SJCRH30 (cell line): ENCODE data around the gene KCNMA1. TPM values are rescaled to one million over a fixed set of nuclear protein-coding genes. Genes with fewer than 3 reads are reported as not detected.
"Not testable (repeated sequence)": the region's sequence is repeated elsewhere in the genome, so short reads cannot be mapped to it uniquely, and the experiment has no call there.

Experiments used
- DNase-seq, 2 experiments: peaks; one replicate each; pipeline ENCODE4 v3.0.0-alpha.2; 2015 to 2020
- H3K27ac ChIP-seq: fragments of 250-450 bp; sonication (Bioruptor Pico); 2 replicates; pipeline ENCODE4 v1.5.1; 2020; ENCODE audit warnings: mild to moderate bottlenecking, moderate library complexity
- H3K27me3 ChIP-seq: fragments of 250-450 bp; sonication (Bioruptor Pico); 2 replicates; pipeline ENCODE4 v1.5.1; 2020; ENCODE audit warnings: mild to moderate bottlenecking, moderate library complexity
- H3K36me3 ChIP-seq: fragments of 250-450 bp; sonication (Bioruptor Pico); 2 replicates; pipeline ENCODE4 v1.5.1; 2020; ENCODE audit warnings: mild to moderate bottlenecking, moderate library complexity
- H3K4me1 ChIP-seq: fragments of 250-450 bp; sonication (Bioruptor Pico); 2 replicates; pipeline ENCODE4 v1.5.1; 2020; ENCODE audit warnings: mild to moderate bottlenecking, moderate library complexity
- H3K4me3 ChIP-seq: fragments of 250-450 bp; sonication (Bioruptor Pico); 2 replicates; pipeline ENCODE4 v1.5.1; 2020; ENCODE audit warnings: mild to moderate bottlenecking, moderate library complexity
- H3K9me3 ChIP-seq: fragments of 250-450 bp; sonication (Bioruptor Pico); replicated peaks from 2 replicates; pipeline ENCODE4 v1.5.1; 2020; ENCODE audit warnings: mild to moderate bottlenecking, moderate library complexity
- total RNA-seq: library from RNA; depleted of rRNA; stranded (reverse); fragments of >200 nt; shearing (Covaris generic); gene quantifications from 2 replicates; pipeline ENCODE4 v1.2.3, GENCODE V29; 2014

The KCNMA1 gene
- total RNA-seq, 1 experiment from 2014 or later, result 0.69 TPM

DNA sequence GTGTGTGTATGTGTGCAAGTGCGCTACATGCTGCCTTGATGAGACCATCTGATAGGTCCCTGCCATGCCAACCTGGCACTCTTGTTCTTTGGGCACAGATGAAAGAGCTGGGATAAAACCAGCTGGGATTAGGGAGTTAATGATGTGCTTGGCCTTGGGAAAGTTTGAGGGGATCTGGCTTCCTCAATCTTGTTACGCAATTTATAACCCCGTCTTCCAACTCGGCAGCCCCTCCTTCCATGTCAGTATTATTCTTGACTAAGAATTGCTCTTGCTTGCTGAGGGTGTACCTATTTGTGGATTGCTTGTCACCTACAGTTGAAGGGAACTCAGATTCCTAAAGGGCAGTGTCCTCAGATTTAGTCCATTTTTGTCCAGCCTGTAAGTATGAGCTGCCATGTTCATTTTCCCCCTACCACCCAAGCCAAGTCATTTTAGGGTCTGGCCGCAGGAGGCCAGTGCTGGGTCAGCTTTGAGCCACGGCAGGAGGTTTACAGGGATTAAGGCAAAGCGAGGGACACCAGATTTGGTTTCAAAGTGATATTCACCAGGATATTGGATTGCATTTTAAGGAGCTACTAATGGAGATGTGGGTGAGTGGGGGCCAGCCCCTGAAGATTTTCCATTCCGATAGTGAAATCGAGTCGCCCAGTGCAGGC lies 34.1 kb upstream of the KCNMA1 start:
- DNase-seq, result peak in 1 of 2 experiments; percentile 3
- H3K27me3 ChIP-seq, result 0 out of 2 replicates have a peak, but pooled peaks cover 3% of the 10 kb centered on the region
- no peaks in the 10 kb centered on the region for H3K4me1 ChIP-seq
- no peak overlapping the region for H3K4me3 ChIP-seq
- H3K36me3 ChIP-seq, result no peaks in the 10 kb centered on the region
- no peak overlapping the region for H3K27ac ChIP-seq
- no peaks in the 10 kb centered on the region for H3K9me3 ChIP-seq

DNA sequence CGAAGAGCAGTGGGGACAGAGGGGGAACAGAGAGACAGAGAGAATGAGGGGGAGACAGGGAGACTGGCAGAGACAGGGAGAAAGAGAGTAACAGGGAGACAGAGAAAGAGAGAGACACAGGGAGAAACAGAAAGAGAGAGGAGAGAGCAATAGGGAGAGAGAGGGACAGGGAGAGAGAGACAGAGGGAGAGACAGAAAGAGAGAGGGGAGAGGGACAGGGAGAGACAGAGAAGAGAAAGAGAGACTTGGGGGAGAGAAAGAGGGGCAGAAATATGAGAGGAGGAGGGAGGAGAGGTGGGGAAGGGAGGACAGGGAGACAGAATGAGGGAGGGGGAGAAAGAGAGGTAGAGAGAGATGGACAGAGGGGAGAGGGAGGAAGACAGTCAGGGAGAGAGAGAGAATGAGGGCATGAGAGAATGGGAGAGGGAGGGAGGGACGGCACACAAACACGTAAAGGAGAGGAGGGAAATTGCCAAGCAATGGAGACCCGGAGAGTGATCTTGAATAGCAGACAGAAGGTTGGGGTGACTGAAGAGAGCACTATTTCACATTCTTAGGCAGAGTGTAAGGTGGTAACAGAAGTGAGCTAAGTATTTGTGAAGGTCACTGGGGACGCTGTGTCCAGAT lies 33.3 kb upstream of the KCNMA1 start:
- Histone ChIP-seq H3K36me3 (no peaks in the 10 kb centered on the region), H3K27ac (no peak overlapping the region), H3K9me3 (no peaks in the 10 kb centered on the region), H3K4me1 (no peaks in the 10 kb centered on the region), H3K4me3 (no peak overlapping the region), H3K27me3 (0 out of 2 replicates have a peak, but pooled peaks cover 3% of the 10 kb centered on the region)
- no peak for DNase-seq

DNA sequence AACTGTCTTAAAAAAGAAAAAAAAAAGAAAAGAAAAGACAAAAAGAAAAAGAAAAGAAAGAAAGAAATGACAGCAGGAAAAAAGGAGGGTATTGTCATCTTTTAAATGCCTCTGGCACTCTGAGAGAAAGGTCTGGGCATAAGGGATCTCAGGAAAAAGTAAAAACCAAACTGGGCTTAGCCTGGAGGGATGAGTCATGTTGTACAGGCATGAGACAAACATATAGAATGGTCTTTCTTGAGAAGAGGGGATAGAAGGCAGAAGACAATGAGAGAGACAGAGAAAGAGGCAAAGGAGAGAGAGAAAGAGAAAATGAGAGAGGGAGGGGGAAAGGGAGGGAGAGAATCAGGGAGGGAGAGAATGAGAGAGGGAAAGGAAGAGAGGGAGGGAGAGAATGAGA lies 32.3 kb upstream of the KCNMA1 start:
- Histone ChIP-seq H3K27me3 (0 out of 2 replicates have a peak, but pooled peaks cover 3% of the 10 kb centered on the region), H3K36me3 (no peaks in the 10 kb centered on the region), H3K9me3 (no peaks in the 10 kb centered on the region), H3K4me3 (no peak overlapping the region), H3K27ac (no peak overlapping the region), H3K4me1 (no peaks in the 10 kb centered on the region)
- no peak for DNase-seq

DNA sequence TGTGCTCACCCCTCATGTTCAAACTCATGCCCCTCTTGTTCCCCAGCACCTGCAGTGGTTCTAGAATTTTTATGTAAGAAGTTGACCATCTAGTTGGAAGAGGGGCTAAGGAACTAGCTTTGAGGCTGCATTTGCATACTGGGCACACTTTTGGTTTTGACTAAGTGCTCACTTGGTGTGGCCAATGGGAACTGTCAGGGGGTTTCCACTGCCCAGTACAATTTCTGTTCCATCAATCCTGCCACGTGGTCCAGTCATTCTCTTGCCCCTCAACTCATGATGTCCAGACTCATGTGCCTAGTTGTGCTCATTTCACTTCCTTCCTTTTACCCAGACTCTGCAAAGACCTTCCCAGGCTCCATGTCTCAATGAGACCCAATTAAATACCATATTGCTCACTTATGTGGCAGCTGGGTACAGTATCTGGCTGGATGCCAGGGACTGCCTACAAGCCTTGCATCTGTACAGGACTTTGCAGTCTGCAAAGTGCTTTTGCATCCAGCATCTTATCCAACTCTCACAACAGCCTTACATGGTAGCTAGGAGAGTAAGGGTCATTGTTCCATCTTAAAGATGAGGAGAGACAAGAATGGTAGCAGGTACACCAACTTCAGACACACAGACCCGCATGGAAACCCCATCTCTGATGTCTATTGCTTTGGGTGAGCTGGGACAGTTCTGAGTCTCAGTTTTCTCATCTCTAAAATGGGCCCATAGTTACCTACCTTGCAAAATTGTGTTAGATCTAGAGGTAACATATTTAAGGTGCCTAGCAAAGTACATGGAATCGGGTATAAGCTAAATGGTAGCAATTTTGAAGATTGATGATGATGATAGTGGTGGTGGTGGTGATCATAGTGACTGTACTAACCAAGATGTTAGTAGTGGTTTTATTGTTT lies 30.1 kb upstream of the KCNMA1 start:
- Histone ChIP-seq H3K27me3 (no peaks in the 10 kb centered on the region), H3K27ac (no peak overlapping the region), H3K36me3 (no peaks in the 10 kb centered on the region), H3K4me3 (no peak overlapping the region), H3K4me1 (no peaks in the 10 kb centered on the region), H3K9me3 (no peaks in the 10 kb centered on the region)
- peak in 1 of 2 experiments; percentile 14 for DNase-seq

DNA sequence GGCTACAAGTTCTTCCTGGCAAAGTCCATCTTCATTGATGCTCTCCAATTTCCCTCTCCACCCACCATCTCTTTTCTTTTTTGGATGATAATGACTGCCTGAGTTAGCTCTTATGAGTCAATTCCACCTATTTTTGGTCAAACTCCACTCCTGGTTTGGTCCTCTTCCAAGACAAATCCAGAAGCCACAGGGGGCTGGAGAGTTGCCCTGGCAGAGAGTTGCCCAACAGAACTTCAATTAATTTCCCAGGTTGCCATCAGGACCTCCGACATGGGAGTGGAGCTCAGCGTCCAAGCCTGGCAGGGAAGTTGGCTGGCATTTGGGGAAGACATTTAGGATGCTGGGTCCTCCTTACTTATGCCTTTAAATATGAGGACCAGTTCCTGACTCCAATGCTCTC lies 29.2 kb upstream of the KCNMA1 start:
- Histone ChIP-seq H3K9me3 (no peaks in the 10 kb centered on the region), H3K27ac (no peak overlapping the region), H3K4me3 (no peak overlapping the region), H3K4me1 (no peaks in the 10 kb centered on the region), H3K36me3 (no peaks in the 10 kb centered on the region), H3K27me3 (no peaks in the 10 kb centered on the region)
- no peak for DNase-seq

DNA sequence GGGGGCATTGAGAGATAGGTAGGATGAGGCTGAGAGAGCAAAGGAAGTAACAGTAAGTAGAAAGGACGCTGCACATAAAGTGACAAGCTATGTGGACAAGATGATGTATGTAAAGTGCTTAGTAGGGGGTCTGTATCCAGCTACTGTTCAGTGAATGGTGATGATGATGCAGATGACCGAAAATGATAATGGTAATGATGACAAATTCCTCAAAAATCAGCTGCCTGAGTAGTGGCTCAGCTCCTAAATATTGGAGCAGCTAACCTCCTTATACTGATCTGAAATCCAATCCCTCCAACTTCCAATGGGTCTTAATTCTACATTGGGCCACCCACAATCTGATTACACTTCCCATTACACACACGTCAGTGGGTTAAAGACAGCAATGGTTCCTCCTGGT lies 27.1 kb upstream of the KCNMA1 start:
- Histone ChIP-seq H3K4me3 (no peak overlapping the region), H3K4me1 (no peaks in the 10 kb centered on the region), H3K27me3 (no peaks in the 10 kb centered on the region), H3K27ac (no peak overlapping the region), H3K36me3 (no peaks in the 10 kb centered on the region), H3K9me3 (no peaks in the 10 kb centered on the region)
- DNase-seq, result no peak

DNA sequence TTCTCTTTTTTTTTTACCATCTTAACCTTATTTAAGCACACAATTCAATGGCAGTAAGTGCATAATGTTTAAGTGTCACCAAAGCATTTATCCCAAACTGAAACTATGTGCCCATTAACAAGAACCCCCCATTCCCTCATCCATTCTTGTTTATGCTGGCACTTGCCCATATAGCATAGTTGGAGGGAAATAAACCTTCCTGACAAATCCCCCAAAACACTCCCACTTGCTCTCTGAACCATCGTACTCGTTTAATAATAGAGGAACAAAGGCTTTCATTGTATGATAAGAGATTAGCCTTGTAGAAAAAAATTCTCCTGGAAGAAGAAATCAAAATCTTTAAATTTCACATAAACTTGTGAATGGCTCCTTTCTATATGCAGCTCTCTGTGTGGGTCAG lies 26.4 kb upstream of the KCNMA1 start:
- no peak for DNase-seq
- Histone ChIP-seq H3K27me3 (no peaks in the 10 kb centered on the region), H3K4me1 (no peaks in the 10 kb centered on the region), H3K27ac (no peak overlapping the region), H3K36me3 (no peaks in the 10 kb centered on the region), H3K9me3 (no peaks in the 10 kb centered on the region), H3K4me3 (no peak overlapping the region)

DNA sequence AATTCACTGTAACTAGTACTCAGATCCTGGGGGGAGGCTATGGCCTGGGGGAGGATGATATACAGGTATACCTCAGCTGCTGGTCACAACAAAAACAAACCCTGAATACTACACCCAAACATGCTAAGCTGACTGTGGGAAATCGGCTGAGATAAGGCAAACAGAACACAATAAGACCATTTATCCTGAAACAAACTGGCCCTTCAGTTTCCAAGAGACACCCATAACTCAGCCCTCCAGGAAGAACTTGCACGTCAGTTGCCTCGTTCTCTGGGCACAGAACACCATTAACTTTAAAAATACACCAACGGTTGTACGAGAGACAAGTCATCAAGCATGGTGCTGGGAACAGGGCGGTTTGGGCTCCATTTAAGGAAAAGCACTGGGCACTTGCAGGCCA lies 24.1 kb upstream of the KCNMA1 start:
- no peaks in the 10 kb centered on the region for H3K9me3 ChIP-seq
- no peaks in the 10 kb centered on the region for H3K27me3 ChIP-seq
- H3K4me3 ChIP-seq, result no peak overlapping the region
- H3K36me3 ChIP-seq, result no peaks in the 10 kb centered on the region
- DNase-seq, result no peak
- no peaks in the 10 kb centered on the region for H3K4me1 ChIP-seq
- H3K27ac ChIP-seq, result no peak overlapping the region

DNA sequence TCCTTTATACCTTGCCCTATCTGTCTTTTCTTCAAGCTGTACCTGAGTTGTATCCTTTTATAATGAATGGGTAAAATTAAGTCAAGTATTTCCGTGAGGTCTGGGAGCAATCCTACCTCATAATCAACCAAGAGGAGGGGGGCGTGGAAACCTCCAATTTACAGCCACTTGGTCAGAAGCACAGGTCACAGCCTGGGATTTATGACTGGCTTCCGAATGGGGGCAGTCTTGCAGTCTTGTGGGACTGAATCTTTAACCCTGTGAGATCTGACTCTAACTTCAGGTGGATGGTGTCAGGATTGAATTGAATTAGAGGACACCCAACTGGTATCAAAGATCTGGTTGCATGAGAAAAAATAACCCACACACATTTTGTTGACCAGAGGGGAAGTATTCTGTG lies 23.5 kb upstream of the KCNMA1 start:
- Histone ChIP-seq H3K9me3 (no peaks in the 10 kb centered on the region), H3K27me3 (no peaks in the 10 kb centered on the region), H3K27ac (no peak overlapping the region), H3K4me3 (no peak overlapping the region), H3K36me3 (no peaks in the 10 kb centered on the region), H3K4me1 (no peaks in the 10 kb centered on the region)
- DNase-seq, result no peak

DNA sequence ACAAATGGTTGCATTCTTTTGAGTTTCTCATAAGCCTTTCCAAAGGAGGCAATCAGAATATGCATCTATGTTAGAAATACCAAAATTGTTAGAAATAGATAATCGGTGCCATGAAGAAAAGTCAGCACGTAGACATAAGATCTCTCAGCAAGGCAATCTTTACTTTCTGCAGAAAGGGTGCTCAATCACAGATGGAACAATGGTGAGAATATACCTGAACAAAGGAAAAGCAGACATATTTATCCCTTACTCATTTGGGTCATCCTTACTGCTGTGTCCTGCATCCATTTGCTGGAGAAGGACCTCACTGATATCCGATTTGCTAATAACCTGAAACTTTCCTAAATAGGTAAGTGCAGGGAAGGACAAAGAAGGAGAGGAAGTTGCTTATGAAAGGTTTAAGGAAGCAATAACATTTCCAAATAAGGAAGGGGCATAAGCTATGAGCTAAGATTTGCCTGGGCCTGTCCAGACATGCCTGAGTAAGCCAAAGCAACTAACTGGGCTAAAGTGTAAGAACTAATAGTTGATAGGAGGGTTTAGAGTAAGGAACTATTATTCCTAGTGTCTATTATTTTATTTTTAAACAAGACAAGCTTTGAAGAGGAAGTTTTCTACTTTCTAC lies 21.6 kb upstream of the KCNMA1 start:
- H3K4me3 ChIP-seq, DNase-seq, H3K36me3 ChIP-seq, H3K9me3 ChIP-seq, H3K4me1 ChIP-seq, H3K27me3 ChIP-seq, H3K27ac ChIP-seq: not testable (repeated sequence)

DNA sequence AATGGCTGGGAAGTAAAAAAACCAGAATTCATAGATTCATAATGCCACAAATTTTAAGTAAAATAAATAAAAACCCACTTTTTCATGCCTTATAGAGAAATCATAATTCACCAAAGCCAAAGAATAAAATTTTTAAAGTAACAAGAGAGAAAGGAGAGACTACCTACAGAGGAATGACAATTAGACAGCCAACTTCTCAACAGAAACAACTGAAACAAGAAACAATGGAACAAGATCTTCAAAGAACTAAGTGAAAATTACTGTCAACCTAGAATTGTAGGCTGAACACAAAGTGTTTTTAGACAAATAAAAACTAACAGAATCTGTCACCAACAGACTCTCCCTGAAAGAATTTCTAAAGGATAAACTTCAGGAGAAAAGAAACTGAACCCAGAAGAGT lies 15.6 kb upstream of the KCNMA1 start:
- Histone ChIP-seq H3K4me1 (no peaks in the 10 kb centered on the region), H3K4me3 (no peak overlapping the region), H3K9me3 (no peaks in the 10 kb centered on the region), H3K27me3 (no peaks in the 10 kb centered on the region), H3K36me3 (no peaks in the 10 kb centered on the region), H3K27ac (no peak overlapping the region)
- no peak for DNase-seq

DNA sequence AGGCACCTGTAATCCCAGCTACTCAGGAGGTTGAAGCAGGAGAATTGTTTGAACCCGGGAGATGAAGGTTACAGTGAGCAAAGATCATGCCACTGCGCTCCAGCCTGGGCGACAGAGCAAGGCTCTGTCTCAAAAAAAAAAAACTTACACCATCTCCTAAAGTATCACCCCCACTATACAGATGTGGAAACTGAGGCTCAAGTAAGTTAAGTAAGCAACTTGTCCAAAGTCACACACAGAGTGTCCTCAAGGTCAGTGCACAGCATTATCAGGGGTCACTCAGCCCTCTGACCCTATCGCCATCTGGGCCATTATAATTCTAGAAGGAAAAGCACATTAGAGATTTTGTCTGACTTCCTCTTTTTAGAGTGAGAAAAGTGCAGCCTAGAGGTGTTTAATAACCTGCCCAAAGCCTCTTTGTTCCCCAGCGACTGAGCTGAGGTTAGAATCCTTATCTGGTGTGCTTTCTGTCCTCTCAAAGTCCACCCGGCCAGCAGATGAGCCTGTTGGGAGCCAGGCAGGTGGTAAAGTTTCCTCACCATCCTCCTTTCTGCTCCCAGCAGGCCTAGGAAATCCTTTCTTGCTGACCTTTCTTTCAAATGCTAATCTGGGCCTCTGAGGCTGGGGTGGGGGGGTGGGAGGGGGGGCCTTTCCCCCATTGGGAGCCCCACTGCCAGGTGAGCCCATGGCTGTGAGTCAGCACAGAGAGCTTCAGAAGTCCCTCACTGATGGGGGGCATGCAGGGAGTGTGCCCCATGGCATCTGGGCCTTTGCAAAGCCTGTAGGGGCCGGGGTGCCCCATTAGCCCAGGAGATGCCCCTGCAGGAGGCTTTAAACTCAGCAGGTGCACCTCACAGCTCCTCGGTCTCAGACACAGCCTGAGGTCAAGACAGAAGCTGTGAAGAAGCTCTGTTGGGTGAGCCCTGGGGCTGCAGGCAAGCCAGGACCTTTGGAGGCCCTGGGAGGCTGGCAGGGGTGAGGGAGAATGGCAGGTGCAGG lies 12.0 kb upstream of the KCNMA1 start:
- Histone ChIP-seq H3K4me3 (no peak overlapping the region), H3K9me3 (no peaks in the 10 kb centered on the region), H3K27me3 (no peaks in the 10 kb centered on the region), H3K36me3 (no peaks in the 10 kb centered on the region), H3K27ac (no peak overlapping the region), H3K4me1 (no peaks in the 10 kb centered on the region)
- no peak for DNase-seq

DNA sequence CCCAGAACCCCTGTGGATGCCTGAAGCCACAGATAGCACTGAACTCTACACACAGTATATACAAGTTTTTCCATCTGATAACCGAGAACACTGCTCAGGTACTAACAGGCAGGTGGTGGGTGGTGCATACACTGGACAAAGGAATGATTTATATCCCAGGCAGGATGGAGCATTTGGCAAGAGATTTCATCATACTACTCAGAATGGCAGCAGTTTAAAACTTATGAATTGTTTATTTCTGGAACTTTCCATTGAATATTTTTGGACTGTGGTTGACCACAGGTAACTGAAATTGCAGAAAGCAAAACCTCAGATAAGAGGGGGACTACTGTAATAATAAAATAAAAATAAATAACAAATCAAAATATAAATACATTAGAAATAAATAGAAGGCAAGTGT lies 10.9 kb upstream of the KCNMA1 start:
- Histone ChIP-seq H3K27me3 (no peaks in the 10 kb centered on the region), H3K4me3 (no peak overlapping the region), H3K27ac (no peak overlapping the region), H3K36me3 (no peaks in the 10 kb centered on the region), H3K4me1 (no peaks in the 10 kb centered on the region), H3K9me3 (no peaks in the 10 kb centered on the region)
- DNase-seq, result no peak
